Measurements from ENCODE around the gene RERG.

The RERG gene

DNA sequence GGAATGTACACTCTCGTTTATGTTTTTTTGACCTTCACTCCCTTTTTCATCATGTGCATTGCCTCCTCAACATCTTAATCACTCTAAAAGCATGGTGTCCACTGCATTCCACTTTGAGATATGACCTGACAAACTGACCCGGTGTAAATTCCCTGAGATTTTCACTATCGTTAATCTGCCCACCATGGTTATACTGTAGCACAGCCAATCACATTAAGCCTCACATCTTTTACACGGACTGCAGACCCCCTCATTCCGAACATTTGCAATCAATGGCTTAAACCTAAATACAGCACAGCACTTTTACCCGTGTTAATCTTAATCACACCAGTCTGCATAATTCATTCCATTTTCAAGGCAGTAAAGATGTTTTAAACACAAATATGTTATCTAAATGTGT lies 2.4 kb downstream of the RERG start:
- DNase-seq (ENCODE audit: low read depth): no peak

DNA sequence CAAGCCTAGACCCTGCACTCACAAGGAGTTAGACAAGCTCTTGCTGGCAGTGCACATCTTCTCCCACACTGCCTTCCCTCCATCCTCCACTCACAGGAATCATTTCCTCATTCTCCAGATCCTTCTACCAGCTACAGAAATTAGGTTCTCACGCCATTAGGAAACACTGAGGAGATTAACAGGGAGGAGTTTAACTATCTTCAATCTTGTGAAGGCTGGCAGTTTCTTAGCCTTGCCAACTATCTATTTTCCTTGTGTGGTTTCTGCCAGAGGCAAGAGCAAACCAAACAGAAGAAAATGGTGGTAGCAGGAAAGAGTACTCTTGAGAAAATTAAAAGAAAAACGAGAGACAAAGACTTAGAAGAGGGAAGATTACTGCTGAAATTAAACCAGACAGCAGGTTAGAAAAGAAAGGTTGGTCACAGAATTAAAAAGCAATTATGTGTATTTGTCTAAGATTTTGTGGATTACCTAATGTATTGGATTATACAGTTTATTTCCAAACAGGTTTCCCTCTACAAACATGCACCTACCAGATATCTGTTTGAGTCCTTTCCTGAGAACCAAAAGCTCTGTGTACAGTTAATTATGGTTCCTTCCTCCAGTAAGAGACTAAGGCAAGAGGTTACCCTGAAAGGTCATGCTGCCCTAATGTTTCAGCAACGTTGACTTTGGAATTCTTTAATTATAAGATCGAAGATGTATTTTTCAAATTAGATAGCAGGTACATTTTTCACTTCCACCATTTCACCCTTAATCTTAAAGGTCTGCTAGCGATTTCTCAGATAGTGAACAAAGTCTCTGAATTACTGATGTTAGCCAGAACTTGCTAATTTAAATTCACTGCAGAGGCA lies 5.0 kb downstream of the RERG start:
- no peak for DNase-seq (ENCODE audit: low read depth)

DNA sequence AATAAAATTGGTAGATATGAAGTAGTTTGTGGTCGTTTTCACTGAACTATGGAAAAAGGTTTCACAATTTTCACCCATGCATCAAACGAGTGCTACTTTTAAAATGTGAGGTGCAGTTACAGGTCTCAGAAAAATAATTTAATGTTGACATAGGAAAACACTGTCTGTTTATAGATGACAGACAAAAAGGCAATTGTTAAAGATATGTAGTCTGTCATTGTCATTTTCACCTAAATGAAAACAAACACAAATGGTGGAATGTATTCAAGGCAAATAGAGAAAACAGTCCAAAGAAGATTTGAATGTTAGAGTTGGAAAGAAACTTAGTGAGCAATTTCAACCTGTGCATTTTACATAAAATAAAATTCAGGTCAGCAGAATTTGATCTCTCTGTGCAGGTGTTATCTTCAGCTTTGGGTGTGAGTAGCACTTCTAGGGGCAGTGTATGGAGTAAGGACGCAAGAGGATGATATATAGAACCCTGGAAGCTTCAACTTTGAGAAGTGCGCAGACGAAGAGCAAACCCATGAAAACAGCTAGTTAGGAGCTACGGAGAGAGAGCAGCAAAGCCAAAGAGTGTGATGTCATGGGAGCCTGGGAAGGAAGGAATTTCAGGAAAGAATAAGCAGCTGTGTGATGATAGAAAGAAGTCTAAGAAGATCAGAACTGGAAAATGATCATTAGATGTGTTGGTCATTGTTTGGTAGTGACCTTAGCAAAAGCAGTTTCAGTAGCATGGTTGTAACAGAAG lies 6.2 kb downstream of the RERG start:
- DNase-seq (ENCODE audit: low read depth): no peak

DNA sequence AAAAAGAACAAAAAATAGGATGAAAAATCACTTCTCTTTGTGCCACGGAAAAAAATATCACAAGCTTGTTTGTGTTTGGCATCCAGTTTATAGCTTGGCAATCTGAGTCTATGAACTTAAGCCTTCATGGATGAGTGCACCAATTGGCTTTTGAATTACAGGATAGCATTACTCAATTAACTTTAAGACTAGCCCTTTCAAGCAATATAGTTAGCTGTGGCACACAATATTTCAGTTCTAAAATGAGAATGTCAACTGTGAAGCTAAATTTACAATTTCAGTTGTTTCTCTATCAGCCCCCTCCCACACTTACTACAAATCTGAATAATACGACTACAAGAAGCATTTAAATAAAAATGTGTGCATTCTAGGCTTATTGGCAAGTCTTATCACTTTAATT lies 8.3 kb downstream of the RERG start:
- DNase-seq (ENCODE audit: low read depth): no peak

DNA sequence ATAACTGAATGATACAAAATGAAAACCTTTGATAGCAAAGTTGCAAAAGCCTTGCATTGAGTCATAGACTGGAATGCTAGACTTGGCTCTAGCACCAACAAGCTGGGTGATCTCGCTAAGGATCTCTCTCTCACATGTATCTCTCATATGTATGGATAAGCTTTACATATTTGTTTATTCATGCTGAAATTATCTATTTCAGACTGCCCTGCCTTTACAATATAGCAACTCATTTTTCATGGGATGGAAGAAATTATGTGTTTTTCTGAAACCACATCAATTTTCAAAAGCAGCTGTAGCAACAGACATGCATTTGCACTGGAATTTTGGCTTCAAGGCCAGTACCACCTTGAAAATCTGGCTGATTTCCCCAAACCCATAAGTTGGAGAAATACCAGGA lies 11.4 kb downstream of the RERG start:
- DNase-seq (ENCODE audit: low read depth): peak; percentile 11

DNA sequence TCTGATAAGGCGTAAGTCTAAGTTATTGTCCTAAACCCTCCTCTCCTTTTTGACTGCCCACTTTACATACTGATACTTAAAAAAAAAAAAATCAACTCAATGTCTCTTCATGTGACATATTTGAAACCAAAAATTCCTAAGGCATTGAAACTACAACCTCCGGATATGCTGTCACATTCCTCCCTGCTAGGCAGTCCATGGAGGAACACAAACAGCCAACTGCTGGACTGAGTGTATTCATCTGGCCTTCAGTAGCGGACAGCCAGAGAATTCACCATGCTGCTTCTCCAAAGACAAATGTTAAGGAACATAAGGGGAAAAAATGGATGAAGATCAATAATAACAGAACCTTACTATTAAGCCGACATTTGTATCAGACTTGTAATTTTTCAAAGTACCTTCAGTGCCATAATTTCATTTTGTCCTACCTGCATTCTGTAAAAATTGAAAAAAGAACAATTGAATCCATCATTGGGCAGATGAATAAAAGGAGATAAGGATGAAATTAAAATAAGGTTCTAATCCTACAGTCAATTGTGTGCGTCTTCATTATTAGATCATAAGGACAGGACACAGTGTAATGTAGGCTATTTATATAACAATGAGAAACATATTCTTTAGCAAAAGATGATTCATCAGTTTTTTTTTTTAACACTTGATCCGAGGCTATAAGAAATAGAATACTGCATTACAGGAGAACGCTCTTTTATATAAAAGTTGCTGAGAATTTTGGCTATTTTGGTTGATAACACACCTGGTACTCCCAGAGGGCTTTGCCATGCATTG lies 12.2 kb downstream of the RERG start:
- no peak for DNase-seq (ENCODE audit: low read depth)

DNA sequence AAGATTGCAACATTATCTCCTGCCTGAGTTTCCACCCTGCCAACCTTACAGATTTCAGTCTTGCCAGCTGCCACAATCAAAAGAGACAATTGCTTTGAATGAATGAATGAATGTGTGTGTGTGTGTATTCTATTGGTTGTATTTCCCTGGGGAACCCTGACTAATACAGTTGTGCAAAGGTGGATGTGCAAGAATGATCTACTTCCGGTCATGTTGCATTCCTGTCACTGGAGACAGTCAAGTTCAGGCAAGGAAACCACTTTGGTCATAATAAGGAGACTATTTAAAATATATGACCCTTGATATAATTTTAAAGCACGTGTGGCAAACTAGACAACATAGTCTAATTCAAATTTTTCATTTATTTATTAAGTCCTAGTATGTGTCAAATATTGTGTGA lies 13.1 kb downstream of the RERG start:
- DNase-seq (ENCODE audit: low read depth): peak; percentile 11

DNA sequence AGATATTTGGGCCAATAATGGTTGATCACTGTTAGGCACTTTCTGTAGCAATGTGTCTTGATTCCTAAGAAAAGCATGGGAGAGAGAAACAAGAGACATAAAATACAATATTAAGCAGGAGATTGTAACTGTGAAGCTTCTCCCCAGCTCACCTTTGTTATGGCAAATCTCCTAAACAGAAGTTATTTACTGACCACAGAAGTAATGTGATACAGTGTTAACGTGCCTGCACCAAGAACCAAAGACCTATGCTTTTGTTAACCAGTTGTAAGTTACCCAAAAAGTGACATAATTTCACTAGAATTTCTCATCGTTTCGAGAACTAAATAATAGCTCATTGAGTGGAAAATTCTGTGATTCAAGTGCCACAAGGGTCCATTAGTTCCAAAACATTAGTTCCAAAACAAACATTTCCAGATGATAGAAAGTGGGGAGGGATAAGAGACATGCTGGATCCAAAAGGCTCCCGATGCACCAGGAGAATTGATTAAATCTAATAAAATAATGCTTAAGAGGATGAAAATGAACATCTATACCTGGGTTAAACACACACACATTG lies 14.3 kb downstream of the RERG start:
- DNase-seq (ENCODE audit: low read depth): no peak

DNA sequence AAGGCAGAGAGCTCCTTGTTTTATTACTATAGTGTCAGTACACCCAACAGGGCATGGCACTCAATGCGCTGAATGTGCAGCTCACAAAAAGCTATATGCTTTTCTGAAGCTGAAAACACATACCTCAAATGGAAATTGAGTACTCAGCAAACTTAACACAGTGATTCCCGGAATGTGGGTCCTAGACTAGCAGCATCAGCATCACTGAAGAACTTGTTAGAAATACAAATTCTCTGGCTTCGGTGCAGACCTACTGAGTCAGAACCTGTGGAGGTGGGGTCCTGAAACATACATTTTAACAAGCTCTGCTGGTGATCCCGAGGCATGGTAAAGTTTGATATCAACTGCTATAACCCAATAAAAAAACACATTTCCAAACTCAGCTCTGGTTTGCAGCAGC lies 14.9 kb downstream of the RERG start:
- DNase-seq (ENCODE audit: low read depth): no peak

DNA sequence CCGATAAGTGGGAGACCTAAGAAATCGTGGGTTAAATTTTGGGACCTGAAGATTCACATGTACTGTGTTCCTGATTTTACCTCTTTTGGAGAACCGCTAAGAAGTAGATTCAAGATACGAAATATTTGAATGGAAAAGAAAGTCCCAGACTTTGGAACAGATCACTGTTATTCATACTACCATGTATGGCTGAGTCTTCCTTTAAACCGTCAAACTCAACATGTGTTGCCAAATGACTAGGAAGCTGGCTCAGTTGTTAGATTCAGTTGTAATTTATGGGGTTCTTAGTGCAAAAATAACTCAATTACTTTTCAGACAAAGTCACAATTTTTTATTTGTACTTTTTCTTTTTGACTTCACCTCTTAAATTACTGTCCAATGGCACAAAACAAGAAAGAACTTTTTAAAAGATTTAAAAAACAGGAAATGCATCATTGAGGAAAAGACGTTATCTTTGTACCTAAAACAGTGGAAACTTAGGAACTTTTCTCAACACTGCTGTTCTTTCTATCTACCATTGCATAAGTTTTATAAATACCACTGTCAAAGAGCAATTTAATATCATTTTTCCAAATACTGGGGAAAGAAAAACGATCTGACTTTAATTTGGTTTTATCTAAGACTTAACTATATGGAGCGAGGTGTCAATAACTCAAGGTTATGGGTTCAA lies 15.7 kb downstream of the RERG start:
- DNase-seq (ENCODE audit: low read depth): no peak

DNA sequence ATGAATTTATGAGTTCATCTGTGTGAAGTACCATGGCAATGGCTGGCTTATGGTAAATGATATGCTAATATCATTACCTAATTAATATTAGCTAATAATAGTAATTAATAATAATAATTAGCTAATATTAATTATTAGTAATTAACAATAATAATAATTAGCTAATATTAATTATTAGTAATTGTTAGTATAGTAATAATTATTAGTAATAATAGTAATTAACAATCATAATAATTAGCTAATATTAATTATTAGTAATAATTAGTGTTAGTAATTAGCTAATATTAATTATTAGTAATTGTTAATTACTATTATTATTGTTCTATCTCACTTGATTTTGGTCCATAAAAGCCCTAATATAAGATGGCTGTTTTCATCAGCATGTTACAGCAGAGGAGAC lies 19.8 kb downstream of the RERG start:
- DNase-seq (ENCODE audit: low read depth): no peak

DNA sequence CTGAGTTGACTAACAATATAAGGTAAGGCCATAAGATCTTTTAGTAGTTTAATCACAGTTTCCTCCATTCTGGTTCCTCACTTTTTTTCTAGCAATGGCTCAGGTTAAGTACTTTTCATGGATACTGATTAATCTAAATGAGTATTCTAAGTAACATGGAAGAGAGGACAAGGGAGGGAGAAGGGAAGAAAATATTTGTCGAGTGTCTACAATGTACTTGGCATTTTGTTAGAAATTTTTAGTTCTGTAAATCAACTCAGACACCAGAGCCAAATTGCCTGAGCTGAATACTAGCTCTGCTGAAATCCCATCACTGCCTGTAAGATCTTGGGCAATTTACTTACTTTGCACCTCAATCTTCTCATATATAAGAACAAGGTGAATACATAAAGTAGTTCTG lies 20.2 kb downstream of the RERG start:
- DNase-seq (ENCODE audit: low read depth): no peak

DNA sequence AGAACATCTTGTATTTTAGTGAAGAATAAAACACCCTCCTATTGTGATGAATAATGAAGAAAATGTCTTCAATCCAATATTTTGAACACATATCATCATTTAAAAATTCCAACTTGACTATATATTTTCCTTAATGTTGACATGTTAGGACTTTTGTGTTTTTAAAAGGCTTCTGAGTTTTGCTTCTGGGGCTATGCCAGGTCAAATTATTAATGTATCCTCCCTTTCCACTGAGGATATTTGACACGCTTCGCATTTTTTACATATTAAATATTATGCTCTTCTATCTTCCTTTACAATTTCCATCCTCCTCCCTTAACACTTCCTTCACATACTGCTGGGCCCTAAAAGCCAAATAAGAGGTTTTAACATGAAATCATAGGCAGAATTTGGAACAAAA lies 20.6 kb downstream of the RERG start:
- no peak for DNase-seq (ENCODE audit: low read depth)

DNA sequence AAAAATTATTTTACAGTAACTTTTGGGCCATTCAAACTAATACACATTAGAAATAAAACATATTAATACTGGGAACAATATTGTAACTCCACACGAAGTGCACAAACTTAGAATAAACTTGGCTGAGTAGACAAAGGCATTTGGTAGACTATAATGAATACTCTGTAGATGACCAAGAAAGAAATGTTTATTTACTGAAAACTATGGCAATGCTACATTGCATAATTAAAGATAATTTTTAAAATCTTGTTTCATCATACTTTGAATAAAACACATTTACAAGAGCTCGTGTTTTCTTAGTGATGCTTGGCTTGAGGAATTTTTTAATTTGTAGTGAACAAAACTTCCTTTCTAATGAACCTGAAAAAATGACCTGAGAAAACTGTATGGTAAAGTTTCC lies 21.3 kb downstream of the RERG start:
- no peak for DNase-seq (ENCODE audit: low read depth)

DNA sequence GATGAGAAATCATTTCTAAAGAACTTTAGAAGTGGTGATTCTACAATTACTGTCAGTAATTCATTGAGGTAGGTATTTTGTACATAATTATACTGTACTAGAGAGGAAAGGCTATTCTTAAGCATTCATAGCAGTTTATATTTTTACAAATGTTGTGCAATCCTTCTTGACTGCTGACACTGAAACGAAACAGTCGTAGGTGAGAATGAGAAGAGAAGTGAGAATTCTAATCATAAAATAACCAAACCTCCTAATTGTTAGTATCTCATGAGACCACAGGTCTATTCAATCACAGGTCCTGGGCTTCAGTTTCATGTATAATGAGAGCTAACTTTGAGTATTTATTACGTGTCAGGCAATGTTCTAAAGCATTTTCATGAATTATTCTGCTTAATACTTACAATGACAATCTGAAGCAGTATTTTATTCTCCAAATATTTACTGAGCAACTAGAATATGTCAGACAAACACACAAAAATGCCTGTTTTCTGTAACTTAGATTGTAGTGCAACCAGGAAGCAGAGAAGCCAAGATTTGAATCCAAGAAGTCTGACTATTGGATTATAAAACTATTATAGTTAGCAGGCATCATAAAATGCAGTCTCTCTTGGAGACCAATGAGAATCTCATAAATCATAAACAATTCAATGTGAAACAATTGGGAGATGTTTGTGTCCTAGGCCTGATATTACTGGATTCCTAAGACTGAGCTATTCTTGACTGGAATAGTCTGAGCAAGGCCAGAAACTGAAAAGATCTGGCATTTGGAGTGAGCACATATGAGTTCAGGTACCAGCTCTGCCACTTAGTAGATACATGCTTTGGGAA lies 24.3 kb downstream of the RERG start:
- no peak for DNase-seq (ENCODE audit: low read depth)

DNA sequence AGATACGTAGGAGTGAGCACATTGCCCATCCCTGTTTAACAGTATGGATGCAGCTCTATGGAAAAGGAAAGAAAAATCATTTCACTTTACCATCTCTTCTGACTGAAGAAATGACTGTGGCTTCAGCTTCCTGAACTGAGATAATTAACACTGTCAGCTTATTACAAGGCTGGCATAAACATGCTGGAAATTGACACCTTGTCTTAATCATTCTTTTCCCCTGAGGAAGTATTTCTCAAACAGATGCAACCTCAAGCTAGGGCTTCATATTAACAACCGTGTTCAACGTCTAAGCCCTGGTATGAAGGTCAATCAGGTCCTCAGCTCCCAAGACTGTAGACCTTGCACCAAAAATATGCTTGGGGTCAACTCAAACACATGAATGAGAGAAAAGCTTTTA lies 25.0 kb downstream of the RERG start:
- DNase-seq (ENCODE audit: low read depth): no peak

DNA sequence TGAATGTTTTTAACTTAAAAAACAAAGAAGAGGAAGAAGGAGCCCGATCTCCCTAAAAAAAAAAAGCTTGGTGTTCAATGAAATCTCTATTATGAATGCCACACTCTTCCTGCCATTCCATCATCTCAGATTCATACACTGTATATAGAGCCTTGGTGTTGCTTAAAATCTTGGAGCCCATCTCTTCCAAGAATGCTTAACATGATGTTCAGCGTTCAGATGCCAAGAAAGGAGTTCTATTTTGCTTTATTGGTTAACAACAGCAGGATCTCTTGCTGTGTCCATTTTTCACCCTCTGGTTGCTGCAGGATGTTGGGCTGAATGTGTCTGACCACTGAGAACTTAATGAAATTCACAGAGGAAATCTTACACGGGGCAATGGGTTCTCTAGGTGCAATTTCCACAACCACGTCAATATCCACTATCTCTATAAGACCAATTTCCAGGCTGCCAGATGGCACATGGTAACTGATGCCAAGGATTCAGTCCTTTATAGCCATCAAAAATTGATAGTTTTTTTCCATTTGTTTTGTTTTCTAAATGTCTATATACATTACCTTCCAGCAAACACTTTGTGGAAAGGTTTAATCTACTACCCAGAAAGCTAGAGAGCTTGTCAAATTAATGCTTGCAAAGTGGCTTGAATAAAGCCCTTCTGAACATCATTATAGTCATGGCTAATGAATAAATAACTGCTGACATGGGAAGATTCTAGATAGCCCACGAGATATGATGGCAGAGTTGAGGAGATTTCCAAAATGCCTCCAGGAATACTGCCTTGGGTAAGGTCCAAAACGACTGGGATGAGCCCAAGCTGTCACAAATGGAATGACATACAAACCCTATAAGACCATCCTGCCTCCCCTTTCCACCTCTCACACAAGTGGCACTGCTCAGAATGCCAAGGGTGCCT lies 26.5 kb downstream of the RERG start:
- no peak for DNase-seq (ENCODE audit: low read depth)

DNA sequence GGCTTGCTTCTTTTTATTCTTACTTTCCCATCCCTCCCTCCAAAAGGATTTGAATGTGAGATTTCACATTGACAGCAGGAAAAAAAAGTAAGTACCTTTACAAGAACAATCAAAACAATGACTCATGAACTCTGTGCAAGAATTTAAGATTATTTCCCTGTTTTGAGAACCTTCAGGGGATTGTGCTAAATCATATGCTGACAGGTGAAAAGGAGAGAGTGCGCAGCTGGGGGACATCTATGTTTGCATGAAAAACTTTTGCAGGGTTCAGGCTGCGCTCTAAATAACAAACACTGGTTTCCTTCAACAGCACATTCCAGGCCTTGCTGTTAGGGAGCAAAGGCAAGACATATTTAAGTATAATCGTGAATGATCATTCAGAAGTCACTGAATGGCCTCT lies 27.3 kb downstream of the RERG start:
- DNase-seq (ENCODE audit: low read depth): no peak

DNA sequence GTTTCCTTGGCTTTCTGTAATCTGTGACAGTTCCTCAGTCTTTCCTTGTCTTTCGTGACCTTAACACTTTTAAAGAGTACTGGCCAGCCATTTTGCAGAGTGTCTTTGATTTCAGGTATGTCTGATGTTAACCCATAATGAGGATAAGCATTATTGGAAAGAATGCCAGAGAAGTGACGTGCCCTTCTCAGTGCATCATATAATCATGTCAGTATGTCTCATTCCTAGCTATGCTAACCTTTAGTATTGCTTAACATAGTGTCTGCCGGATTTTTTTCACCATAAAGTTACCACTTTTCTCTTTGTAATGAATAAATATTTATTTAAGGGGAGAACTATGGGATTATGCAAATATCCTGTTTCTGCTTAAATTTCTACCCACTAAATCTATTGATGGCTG lies 28.5 kb downstream of the RERG start:
- peak; percentile 9 for DNase-seq (ENCODE audit: low read depth)

DNA sequence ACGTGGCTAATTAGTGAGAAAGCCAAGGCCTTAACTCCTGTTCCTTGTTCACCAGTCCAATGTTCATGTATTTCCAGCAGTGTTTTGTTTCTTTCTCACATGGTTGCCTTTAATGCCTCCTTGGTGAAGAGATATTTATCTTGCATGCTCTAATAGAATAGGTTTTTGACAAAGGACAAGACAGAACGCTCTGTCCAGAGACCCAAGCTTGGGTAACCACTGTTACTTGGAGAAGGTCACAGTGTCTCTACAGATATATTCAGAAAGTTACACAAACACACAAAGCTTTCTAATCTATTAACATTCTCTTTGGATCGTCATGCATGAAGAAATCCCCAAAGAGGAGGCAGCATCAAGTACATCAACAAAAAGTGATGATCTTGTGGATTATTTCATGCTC lies 33.1 kb downstream of the RERG start:
- DNase-seq (ENCODE audit: low read depth): no peak
